ENCODE results near the gene MPP7.

DNA sequence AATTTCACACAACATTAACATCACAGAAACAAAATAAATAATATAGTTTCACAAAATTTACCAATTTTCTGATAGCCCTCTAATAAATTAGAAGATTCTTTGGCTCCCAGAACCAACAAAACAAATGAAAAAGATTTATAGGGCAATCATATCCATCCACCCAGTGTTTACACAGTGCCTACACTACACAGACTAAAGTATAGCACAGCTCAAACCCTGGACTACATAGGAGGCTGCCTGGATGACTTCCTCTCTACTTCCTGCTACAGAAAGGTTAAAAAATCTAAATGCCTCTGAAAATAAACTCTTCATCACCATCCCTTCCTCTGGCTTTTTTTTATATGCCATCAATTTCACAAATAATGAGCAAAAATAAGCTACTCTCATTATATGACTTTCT is 28.4 kb downstream of the MPP7 start:
- TF ChIP-seq POLR2A (IDR thresholded peaks at IDR 0.05; ENCODE audit: low read depth, low read length) (no peak), PAX5 (IDR thresholded peaks at IDR 0.05; ENCODE audit: insufficient read depth, low read length, severe bottlenecking) (no peak), POLR2AphosphoS5 (IDR thresholded peaks at IDR 0.05; ENCODE audit: low read depth, low read length) (no peak), SPI1 (IDR thresholded peaks at IDR 0.05; ENCODE audit: low read depth, low read length) (no peak)

All from GM12891 (cell line).